Epithelial cell of prostate (primary cell): Measurements from ENCODE around the gene CREBBP.
A peak's percentile ranks its signal among the peaks of the same experiment; 100 is the strongest.

ENCODE experiments used
- DNase-seq: peaks from one replicate; pipeline ENCODE4 v3.0.0-alpha.2; 2011; ENCODE audit warnings: low read depth, low spot score
- H3K27ac ChIP-seq: fragments of 450-650 bp; 2 replicates; pipeline ENCODE4 v1.5.1; 2017; ENCODE audit warnings: mild to moderate bottlenecking

Gene CREBBP

DNA sequence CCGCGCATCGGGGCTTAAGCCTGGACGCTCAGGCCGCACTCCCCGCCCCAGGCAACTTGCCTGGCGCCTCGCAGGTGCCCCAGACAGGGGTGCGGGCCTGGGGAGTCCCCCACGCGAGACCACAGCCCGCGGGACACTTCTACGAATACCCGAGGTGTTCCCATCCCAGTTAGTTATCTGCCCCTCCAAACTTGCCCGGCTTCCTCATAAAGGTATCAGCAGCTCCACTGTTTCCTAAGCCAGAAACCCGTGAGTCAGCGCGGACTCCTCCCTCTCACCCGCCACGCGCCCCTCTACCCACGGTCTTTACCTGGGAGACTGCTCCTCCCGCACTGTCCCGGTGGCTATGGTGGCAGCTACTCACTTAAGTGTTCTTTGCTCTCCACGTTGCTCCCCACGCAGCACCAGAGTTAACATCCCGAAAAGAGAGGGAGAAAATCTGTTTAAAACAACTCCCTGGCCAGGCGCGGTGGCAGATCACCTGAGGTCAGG, 1.0 kb upstream of the CREBBP start:
- peak overlapping the region; percentile 66 for H3K27ac ChIP-seq
- no peak for DNase-seq

DNA sequence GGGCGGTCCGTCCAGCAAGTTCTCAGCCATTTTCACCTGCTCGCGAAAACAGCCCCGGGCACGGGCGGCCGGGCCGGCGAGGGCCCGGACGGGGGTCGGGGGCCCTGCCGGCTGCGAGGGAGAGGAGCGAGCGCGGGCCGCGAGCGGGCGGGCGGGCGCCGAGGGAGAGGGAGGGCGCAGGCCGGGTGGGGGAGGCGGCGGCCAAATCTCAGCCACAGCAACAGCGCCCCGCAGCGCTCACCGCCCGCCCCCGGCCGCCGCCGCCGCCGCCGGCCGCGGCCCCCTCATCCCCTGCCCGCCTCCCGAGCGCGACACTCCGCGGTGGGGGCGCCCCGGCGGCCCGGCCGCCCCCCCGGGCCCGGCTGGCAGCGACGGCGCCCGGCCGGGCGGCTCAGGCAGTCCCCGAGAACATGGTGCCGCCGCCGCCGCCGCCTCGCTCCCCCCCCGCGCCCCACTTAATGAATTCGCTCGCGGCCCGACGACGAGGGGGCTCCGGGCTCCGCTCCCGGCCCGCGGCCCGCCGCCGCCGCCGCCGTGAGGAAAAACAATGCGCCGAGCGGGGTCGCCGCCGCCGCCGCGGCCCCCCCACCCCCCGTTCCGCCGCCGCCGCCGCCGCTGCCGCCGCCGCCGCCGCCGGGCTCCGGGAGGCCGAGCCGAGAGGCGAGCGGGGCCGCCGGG, 487 bp downstream of the CREBBP start:
- peak overlapping the region; percentile 66 for H3K27ac ChIP-seq
- no peak for DNase-seq

DNA sequence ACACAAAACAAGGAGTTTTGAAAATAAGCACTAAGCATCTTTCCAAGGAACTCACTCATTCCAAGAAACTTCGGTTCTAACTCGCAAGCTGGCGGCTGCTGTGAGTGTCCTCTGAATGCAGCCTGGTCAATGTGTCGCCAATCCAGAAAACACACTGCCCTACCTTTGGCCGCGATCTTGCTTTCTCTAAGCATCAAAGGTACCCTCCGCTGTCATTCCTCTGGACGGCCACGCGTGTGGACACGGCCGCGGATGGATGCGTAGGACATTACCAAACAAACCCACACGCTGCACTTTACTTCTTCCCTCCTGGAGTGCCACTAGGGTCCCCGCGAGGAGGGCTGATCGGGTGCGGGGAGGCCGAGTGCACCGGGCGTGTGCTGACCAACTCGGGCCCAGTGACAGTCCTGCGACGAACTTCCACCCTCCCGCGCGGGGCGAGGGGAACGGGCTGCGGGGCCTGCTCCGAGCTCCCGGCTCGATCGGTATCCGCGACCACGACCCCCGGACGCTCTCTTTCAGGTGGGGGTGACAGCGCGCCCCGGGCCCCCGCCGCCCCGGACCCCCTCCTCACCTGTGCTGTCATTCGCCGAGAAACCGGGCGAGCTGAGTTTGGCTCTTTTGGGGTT, 1.1 kb downstream of the CREBBP start:
- no peak for DNase-seq
- no peak overlapping the region for H3K27ac ChIP-seq

DNA sequence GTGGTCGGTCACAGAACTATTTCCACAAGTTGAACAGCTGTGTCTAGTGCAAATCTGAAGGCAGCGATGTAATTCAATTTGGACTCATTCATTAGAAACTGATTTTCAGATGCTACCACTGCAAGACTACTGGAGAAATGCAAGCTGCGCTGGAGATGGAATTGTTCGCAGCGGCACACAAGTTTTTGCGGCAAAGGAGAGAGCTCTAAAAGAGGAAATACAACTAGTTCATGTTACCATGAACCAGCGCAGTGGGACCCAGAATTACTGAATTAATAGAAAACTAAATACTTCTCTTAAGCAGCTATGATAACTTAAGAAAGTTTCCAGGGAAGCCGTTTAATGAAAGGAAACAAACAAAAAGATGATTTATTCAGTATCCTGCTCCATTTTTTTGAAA, 1.9 kb downstream of the CREBBP start:
- no peak for DNase-seq
- H3K27ac ChIP-seq = no peak overlapping the region

DNA sequence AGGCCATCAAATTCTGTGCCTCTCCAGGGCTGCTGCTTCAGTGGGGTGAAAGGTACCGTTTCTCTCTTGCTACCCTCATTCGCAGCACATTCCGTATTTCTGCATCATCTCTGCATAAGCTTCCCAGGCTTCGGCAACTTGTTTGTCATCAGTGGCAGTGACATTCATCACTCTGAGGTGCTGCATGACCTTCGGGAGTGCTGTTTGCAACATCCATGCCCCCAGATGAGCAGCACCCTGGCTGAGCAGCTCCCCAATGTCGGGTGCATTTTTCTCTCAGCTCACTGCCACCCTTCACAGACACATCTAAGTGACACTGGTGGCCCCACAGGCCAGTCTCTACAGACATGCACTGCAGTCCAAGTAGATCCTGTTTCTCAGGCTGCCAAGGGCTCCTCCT, 3.8 kb downstream of the CREBBP start:
- no peak overlapping the region for H3K27ac ChIP-seq
- DNase-seq = no peak

DNA sequence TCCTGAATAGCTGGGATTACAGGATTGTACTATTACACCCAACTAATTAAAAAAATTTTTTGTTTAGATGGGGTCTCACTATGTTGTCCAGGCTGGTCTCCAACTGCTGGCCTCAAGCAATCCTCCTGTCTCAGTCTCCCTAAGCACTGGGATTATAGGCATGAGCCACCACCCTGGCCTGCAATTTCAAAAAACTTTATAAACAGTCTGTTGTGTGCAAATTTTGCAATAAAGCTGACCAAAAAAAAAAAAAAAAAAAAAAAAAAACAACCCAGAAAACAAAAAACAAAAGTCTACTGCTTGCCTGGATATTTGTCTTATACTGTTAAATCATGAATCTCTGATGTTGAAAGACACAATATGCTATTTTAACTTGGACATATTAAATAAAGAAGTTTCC, 4.4 kb downstream of the CREBBP start:
- H3K27ac ChIP-seq = no peak overlapping the region
- no peak for DNase-seq

DNA sequence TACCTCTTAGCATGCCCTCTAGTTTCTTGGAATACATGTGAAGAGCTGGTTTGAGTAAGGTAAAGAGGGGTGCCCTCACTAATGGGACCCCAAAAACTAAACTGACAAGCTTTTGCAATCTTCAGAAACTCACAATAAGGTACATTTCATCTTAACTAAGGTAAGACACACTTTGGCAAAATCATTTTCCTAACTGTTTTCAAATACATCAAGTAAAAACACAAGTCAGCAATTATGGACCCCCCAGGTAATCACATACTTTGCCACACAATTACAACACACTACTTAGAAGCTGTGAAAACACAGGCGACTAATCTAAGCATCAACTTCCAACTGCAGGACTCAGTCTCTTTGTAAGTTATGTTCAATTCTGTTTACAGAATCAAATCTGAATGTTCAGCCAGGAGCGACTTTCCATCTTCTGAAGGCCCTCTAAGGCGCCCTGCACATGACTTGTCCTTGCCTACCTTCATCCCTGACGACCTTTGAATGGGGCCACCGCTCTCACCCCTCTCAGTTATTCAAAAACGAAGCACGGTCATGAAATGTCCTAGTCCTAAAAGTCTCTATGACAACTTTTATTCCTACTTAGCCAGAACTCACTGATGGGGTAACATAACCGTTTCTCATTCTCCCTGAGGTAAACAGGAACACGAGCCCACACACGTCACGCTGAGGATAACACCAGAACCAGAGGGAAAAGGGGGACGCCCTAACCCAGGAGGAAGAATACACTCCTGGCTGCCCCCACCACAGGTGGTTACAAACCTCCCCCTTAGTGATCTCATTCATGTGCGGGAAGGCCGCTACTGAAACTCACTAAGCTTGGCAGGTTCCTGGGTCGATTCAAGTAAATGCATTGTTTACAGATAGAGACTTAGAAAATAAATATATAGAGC, 5.5 kb downstream of the CREBBP start:
- no peak for DNase-seq
- no peak overlapping the region for H3K27ac ChIP-seq

DNA sequence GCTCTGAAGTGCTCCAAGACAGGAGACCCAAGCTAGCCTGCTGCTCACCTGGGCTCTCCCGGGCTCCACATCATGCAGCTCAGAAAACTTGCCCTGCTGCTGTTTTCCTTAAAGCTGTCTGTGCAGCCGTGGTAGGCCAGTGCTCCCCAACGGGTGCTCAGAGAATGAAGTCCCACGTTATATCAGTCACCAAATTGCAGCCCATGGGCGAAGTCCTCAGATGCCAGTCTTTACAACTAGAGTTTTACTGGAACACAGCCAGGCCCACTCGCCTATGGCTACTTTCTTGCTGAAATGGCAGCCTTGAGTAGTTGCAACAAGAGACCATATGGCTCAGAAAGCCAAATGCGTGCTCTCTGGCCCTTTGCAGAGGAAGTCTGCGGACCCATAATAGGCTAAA, 6.3 kb downstream of the CREBBP start:
- DNase-seq = no peak
- no peak overlapping the region for H3K27ac ChIP-seq

DNA sequence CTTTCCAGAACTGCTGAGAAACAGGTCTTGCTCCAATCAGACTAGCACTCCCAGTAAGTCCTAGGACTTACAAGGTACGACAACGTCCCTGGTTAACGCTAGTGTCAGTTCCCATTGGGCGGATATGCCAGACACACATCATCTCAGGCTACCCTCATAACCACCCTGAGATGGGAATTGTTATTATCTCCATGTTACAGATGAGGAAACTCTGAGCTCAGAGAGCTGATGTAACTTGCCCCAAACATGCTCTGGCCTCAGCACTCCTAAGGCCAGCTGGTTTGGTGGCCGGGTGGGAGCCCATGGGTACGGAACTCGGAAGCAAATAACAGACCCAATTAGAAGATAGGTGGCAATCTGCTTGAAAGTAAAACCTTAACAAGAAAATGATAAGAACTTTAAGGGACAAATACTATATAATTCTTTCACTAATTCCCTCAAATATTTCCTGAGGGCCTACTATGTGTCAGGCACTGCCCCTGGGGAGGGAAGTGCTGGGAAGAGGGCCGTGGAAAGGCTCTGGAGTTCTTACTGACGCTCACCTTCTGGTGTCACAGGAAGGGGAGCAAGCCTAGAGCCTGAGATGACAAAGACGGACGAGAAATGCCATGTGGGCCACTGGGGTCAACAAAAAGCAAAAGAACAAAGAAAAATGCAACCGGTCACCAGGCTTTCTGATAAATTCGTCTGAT, 6.9 kb downstream of the CREBBP start:
- no peak overlapping the region for H3K27ac ChIP-seq
- DNase-seq = no peak

DNA sequence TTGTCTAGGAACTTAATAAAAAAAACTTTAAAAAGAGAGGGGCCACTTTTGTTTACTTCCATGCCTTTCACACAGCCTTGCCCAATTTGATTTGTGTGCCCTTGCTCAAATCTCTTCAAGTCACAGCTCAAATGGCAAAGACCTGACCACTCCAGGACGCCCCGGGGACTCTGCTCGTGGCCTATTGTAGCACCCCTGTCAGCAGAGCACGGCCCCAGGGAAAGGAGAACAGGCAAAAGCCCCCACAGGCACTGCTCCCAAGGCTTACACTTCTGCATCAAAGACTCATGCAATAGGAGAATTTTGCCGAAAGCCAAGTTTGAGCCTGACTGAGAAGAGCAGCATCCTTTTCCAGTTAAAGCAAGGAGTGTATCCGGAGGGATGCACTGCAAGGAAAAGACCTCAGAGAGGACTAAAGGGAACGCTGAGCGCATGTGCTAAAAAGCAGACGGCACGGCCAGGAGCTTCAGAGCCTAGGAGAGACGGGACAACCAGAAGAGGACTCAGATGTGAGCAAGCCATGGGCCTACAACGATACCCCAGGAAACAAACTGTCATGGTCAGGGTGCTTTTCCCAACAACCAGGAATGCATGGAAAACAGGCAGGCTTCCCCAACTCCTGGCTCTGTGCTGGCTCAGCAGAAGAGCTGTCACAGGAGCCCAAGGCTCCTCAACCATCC, 8.2 kb downstream of the CREBBP start:
- no peak overlapping the region for H3K27ac ChIP-seq
- no peak for DNase-seq

DNA sequence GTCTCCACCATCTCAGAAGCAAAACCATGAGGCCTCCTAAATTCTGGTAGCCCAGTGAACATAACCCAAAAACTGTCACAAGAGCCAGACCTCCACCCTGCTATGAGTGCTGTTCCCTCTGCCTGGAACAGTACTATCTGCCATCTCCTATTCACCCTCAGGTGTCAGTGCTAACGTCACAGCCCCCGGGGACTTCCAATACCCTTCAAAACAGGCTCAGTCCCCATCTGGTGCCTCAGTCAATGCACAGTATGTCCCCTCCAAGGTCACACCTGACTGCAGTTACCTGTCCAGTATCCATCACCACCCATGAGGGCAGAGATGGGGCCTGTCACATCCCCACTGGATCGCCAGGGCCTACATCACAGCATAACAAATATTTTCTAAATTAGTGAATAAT, 11.5 kb downstream of the CREBBP start:
- DNase-seq = no peak
- H3K27ac ChIP-seq = no peak overlapping the region

DNA sequence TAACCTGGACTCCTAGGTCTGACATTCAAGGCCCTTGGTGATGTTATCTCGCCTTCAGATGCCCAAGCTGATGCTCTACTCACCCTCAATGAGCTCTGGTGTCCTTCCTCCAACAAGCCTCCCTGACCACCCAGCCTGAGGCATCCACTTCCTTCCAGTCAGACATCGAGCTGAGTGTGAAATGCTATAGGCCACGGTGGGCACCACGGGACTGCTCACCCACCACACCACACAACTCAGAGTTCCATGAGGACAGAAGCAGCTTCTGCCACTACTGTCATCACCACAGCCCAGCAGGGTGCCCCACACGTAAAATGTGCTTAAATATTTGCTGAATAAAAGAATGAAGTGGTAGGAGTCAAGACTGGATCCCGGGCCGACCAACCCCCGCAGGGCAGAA, 12.0 kb downstream of the CREBBP start:
- H3K27ac ChIP-seq = no peak overlapping the region
- DNase-seq = no peak

DNA sequence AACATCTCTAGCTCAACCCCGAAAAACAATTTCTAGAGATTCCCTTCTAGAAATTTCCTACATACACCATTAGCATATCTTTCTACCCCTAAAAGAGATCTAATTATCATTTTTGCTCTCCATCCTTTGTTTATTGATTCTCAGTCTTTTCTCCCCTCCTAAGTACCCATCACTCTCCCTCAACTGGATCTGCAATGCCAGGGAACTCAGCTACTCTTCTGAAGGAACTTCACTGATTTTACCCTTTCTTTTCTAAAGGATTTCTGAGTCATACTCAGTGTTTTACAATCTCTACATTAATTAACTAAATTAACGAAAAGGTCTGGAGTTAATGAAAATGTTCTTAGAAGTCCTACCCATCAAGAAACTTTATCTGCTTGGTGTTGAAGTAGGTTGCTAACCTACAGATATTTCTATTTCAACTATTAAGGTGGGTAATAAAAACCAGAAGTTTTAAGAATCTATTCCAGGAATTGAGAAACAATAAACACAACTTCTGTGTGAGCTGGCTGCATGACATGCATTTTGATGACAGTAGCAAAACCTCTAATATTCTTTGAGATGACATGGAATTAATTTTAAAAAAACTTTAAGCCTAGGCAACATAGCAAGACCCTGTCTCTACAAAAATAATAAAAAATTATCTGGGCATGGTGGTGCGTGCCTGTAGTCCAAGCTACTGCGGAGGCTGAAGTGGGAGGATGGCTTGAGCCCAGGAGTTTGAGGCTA, 13.6 kb downstream of the CREBBP start:
- H3K27ac ChIP-seq = no peak overlapping the region

DNA sequence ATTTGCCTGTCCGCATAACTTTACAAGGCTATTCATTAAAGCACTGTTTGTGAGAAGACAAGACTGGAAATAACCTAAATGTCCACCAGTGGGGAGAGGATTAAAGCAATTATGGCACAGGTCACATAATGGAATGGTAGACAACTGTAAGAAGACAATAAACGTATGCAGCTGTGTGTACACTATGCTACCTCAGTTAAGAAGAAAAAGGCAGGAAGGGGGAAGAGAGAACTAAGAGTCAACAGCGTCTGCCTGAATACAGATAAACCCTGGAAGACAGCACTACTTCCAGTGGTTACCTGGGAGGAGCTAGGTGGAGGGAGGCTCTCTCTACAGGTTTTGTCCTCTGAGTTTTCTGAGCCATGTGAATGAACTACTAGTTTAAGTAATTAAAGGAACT, 15.3 kb downstream of the CREBBP start:
- no peak overlapping the region for H3K27ac ChIP-seq
- no peak for DNase-seq

More for the DNA sequence above, 13.6 kb downstream of the CREBBP start:
- no peak for DNase-seq

DNA sequence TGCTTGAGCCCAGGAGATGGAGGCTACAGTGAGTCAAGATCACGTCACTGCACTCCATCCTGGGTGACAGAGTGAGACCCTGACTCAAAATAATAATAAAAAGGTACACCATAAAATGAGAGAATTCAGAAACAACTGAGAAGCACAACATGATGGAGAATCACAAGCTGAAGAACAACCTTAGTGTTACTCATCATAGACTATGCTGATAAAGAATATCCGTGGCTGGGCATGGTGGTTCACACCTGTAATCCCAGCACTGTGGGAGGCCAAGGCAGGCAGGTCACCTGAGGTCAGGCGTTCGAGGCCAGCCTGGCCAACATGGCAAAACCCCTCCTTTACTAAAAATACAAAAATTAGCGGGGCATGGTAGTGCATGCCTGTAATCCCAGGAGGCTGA, 16.0 kb downstream of the CREBBP start:
- DNase-seq = no peak
- no peak overlapping the region for H3K27ac ChIP-seq

DNA sequence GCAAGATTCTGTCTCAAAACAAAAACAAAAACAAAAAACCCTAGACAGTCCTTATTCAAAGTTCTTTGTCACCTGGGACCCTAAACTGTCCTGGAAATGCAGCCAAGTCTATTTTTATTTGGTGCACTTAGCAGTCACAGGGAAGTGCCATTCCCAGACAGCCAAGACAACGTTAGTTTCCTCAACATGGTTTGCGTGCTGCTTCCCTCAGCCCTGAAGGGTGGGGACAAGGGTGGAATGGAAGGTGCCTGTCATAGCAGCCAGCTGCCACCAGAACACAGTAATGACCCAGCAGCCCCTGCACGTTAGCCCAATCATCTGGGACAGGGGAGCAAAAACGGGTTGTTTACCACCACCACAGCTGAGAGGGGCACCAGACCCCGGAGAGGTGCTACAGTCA, 16.9 kb downstream of the CREBBP start:
- no peak overlapping the region for H3K27ac ChIP-seq
- no peak for DNase-seq

DNA sequence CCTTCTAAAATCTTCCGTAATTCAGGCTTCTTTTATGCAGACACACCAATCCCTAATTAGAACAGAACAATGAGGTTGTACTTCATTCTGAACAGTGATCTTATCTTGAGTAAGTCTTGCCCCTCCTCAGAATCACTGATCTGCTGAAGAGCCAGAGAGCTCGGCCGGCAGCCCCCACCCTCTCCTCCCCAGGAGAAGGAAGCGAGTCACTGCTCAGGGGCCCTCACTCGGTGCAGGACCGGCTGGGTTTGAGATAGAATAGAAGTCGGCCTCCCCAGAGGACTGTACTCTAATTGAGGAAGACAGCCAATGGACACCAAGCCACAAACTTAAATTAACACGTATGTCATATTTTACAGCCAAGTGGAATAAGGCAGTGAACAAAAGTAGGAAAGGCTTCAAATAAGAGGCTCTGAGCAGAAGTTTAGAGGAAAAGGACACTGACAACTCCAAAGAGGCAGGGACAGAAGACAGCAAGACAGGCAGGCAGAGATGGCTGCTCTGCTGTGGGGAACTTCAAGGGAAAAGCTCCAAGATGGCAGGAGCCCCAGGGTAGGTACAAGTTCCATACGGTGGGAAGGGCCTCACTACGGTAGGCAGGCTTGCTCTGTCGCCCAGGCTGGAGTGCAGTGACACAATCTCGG, 18.6 kb downstream of the CREBBP start:
- no peak for DNase-seq
- H3K27ac ChIP-seq = no peak overlapping the region

DNA sequence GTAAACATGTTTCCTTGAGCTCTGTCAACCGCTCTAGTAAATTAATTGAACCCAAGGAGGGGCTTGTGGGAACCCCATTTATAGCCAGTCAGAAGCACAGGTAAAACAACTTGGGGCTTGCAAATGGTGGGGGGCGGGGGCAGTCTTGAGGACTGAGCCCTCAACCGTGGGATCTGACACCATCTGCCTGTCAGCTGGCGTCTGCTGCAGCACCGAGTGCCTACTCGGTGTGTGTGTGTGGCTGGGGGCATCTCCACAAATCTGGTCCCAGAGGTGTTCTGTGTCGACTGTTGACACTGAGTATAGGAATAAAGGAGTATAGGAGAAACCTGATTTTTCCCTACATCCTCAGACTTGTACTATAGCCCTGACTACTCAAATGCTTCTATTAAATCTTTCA, 20.6 kb downstream of the CREBBP start:
- no peak overlapping the region for H3K27ac ChIP-seq
- DNase-seq = no peak

DNA sequence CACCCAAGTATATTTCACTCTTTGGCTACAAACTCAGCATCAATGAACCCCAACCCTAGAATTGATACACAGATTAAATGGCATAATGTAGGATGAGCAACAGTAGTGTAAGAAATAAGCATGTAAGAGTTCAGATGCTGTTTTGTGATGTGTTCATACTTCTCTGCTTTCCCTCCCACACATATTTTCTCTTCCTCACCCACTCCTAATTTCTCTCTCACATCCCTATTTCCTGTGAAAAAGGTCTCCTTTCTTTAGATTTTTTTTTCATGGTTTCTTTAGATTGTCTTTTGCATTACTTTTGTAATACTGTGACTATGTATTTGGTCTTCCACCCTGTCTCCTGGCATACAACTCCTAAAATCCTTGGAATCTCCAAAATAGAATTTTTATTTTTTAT, 21.7 kb downstream of the CREBBP start:
- no peak for DNase-seq
- H3K27ac ChIP-seq = no peak overlapping the region
